Stimulated activated memory B cell treated with anti-CD40 and anti-IgM and Interleukin-4, amounts not matched to agents 10 μg/mL and 1 μg/mL and 100 μg/mL, for 72 hours (primary cell): ENCODE data around the gene AGAP2.
A peak's percentile ranks its signal among the peaks of the same experiment; 100 is the strongest.
"Not testable (repeated sequence)": the region's sequence is repeated elsewhere in the genome, so short reads cannot be mapped to it uniquely, and the experiment has no call there.

Source experiments
- ATAC-seq: fragments of 150-1000 bp; cut with Tn5 transposase; 2 replicates; pipeline ENCODE4 v1.10.0; 2021
- H3K27ac Mint-ChIP-seq: one replicate; pipeline ENCODE4 v1.8.0; 2022; ENCODE audit warnings: mild to moderate bottlenecking, mixed read lengths
- H3K27me3 Mint-ChIP-seq: one replicate; pipeline ENCODE4 v1.8.0; 2022; ENCODE audit warnings: mixed read lengths
- H3K36me3 Mint-ChIP-seq: one replicate; pipeline ENCODE4 v1.8.0; 2022; ENCODE audit warnings: mixed read lengths
- H3K4me1 Mint-ChIP-seq: one replicate; pipeline ENCODE4 v1.8.0; 2022; ENCODE audit warnings: mixed read lengths
- H3K4me3 Mint-ChIP-seq: one replicate; pipeline ENCODE4 v1.8.0; 2022; ENCODE audit warnings: mild to moderate bottlenecking, moderate library complexity, mixed read lengths
- H3K9me3 Mint-ChIP-seq: one replicate; pipeline ENCODE4 v1.8.0; 2022; ENCODE audit warnings: mixed read lengths

The AGAP2 gene

GRCh38 chr12:57738661-57739237 lies at the start of gene AGAP2:
Gene AGAP2, minus strand, starts transcription at chr12:57738742. Its CDS starts 496 bp downstream, at chr12:57738246.
- no peak within 1 kb of the TSS for H3K27ac Mint-ChIP-seq
- ATAC-seq, result no peak
- no peaks in the 10 kb centered on the region for H3K27me3 Mint-ChIP-seq
- H3K4me1 Mint-ChIP-seq, result peaks cover 48% of the 10 kb centered on the region
- peaks cover 22% of the 10 kb centered on the region for H3K36me3 Mint-ChIP-seq
- H3K9me3 Mint-ChIP-seq, result no peaks in the 10 kb centered on the region
- H3K4me3 Mint-ChIP-seq, result no peak within 1 kb of the TSS

DNA sequence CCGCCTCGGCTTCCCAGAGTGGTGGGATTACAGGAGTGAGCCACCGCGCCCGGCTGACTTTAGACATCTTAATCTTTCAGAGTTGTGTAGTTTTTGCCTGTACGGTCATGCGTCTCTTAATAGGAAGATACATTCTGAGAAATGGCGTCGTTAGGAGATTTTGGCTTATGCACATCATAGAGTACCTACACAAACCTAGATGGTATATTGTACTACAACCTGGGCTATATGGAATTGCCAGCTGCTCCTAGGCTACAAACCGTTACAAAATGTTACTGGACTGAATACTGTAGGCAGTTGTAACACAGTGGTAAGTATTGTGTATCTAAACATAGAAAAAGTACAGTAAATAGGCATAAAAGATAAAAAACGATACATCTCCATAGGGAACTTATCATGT lies 45.3 kb upstream of the AGAP2 start:
- Mint-ChIP-seq H3K27ac (no peak overlapping the region), H3K9me3 (no peaks in the 10 kb centered on the region), H3K27me3 (no peaks in the 10 kb centered on the region), H3K4me1 (peaks cover 17% of the 10 kb centered on the region), H3K36me3 (peaks cover 26% of the 10 kb centered on the region), H3K4me3 (peak overlapping the region; percentile 62)
- no peak for ATAC-seq

- Mint-ChIP-seq H3K36me3 (peaks cover 22% of the 10 kb centered on the region), H3K27me3 (no peaks in the 10 kb centered on the region), H3K27ac (peak overlapping the region; percentile 86), H3K4me1 (peaks cover 17% of the 10 kb centered on the region), H3K4me3 (peak overlapping the region; percentile 95), H3K9me3 (no peaks in the 10 kb centered on the region)
- ATAC-seq, result no peak
Observed at GRCh38 chr12:57783466-57783801, 44.9 kb upstream of the AGAP2 start.

GRCh38 chr12:57782608-57783465 lies 44.3 kb upstream of the AGAP2 start, which contains the start of gene TSFM:
Gene TSFM, plus strand, starts transcription at chr12:57782787. Its CDS starts 15 bp downstream, at chr12:57782802.
- peak within 1 kb of the TSS; percentile 86 for H3K27ac Mint-ChIP-seq
- peaks cover 17% of the 10 kb centered on the region for H3K4me1 Mint-ChIP-seq
- no peaks in the 10 kb centered on the region for H3K27me3 Mint-ChIP-seq
- peak; percentile 94 for ATAC-seq
- H3K36me3 Mint-ChIP-seq, result peaks cover 19% of the 10 kb centered on the region
- peak within 1 kb of the TSS; percentile 95 for H3K4me3 Mint-ChIP-seq
- no peaks in the 10 kb centered on the region for H3K9me3 Mint-ChIP-seq

DNA sequence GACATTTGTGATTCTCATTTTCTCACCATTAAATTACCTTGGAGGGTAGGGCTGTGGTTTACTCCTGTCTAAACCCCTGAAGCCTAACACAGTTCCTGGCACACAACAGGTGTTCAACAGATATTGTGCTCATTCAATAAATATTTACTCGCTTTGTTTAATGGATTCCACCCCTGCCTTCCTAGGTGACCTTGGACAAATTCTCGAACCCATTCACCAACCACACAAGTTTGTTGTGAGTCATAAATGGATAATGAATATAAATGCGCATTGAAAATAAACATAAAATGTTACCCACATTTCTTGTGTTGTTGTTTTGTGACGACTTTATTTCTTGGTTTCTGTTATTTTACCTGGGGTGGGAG lies 43.7 kb upstream of the AGAP2 start:
- peaks cover 17% of the 10 kb centered on the region for H3K4me1 Mint-ChIP-seq
- ATAC-seq, result no peak

GRCh38 chr12:57781801-57782200 lies 43.3 kb upstream of the AGAP2 start:
- Mint-ChIP-seq H3K4me3 (no peak overlapping the region), H3K9me3 (no peaks in the 10 kb centered on the region), H3K27me3 (no peaks in the 10 kb centered on the region), H3K4me1 (peaks cover 17% of the 10 kb centered on the region), H3K36me3 (peaks cover 9% of the 10 kb centered on the region), H3K27ac (no peak overlapping the region)
- no peak for ATAC-seq

More for the DNA sequence above, 43.7 kb upstream of the AGAP2 start:
- Mint-ChIP-seq H3K36me3 (peaks cover 14% of the 10 kb centered on the region), H3K27ac (peak overlapping the region; percentile 86), H3K27me3 (no peaks in the 10 kb centered on the region), H3K4me3 (peak overlapping the region; percentile 95), H3K9me3 (no peaks in the 10 kb centered on the region)

- Mint-ChIP-seq H3K4me1 (peaks cover 17% of the 10 kb centered on the region), H3K9me3 (no peaks in the 10 kb centered on the region), H3K36me3 (peaks cover 4% of the 10 kb centered on the region), H3K4me3 (no peak overlapping the region), H3K27me3 (no peaks in the 10 kb centered on the region), H3K27ac (no peak overlapping the region)
- ATAC-seq, result no peak
Observed at GRCh38 chr12:57781244-57781643, 42.7 kb upstream of the AGAP2 start.

DNA sequence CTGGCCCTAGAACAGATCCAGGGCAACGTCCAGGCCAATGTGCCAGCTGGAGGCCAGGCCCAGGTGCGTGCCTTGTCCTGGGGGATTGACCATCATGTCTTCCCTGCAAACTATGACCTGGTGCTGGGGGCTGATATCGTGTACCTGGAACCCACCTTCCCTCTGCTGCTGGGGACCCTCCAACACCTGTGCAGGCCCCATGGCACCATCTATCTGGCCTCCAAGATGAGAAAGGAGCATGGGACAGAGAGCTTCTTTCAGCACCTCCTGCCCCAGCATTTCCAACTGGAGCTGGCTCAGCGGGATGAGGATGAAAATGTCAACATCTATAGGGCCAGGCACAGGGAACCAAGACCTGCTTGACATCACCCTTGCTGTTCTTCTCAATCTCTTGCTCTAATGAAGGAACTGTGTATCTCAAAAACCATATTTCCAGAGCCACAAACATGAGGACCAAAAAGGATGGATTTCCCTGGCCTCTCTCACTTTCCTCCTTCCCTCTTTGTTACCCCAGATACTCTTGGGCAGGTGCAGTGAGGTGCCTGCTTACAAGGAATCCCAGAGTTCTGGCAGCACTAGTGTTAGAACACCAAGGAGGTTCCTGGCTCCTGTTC lies 41.8 kb upstream of the AGAP2 start:
- Mint-ChIP-seq H3K4me3 (no peak overlapping the region), H3K27me3 (no peaks in the 10 kb centered on the region), H3K9me3 (no peaks in the 10 kb centered on the region), H3K4me1 (peaks cover 23% of the 10 kb centered on the region), H3K27ac (no peak overlapping the region), H3K36me3 (no peaks in the 10 kb centered on the region)
- ATAC-seq, result no peak

GRCh38 chr12:57779736-57780135 lies 41.2 kb upstream of the AGAP2 start:
- Mint-ChIP-seq H3K4me1 (peaks cover 23% of the 10 kb centered on the region), H3K36me3 (no peaks in the 10 kb centered on the region), H3K27me3 (no peaks in the 10 kb centered on the region), H3K9me3 (no peaks in the 10 kb centered on the region), H3K27ac (no peak overlapping the region), H3K4me3 (no peak overlapping the region)
- ATAC-seq, result no peak

- H3K36me3 Mint-ChIP-seq, result no peaks in the 10 kb centered on the region
- no peaks in the 10 kb centered on the region for H3K9me3 Mint-ChIP-seq
- no peak overlapping the region for H3K4me3 Mint-ChIP-seq
- H3K4me1 Mint-ChIP-seq, result peaks cover 20% of the 10 kb centered on the region
- ATAC-seq, result no peak
- H3K27ac Mint-ChIP-seq, result no peak overlapping the region
- H3K27me3 Mint-ChIP-seq, result no peaks in the 10 kb centered on the region
Observed at GRCh38 chr12:57777911-57778310, 39.4 kb upstream of the AGAP2 start.

DNA sequence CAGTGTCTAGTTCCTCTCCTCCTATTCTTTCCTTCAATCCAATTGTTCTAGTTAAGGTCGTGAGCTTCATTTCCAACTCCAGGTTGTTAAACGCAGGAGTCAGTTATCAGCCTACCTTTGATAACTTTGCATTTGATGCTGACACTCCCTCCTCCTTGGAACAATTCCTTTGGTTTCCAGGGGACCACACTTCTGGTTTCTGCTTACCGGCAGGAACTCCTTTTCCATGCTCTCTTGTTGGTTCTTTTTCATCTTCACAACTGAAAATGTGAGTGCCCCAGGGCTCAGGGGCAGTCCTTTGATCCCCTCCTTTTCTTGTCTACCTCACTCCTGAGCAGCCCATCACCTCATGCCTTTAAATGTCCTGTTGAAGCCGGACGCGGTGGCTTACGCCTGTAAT lies 38.8 kb upstream of the AGAP2 start:
- H3K9me3 Mint-ChIP-seq, result no peaks in the 10 kb centered on the region
- H3K4me3 Mint-ChIP-seq, result no peak overlapping the region
- no peaks in the 10 kb centered on the region for H3K36me3 Mint-ChIP-seq
- ATAC-seq, result no peak
- H3K4me1 Mint-ChIP-seq, result peaks cover 20% of the 10 kb centered on the region
- no peak overlapping the region for H3K27ac Mint-ChIP-seq
- no peaks in the 10 kb centered on the region for H3K27me3 Mint-ChIP-seq

DNA sequence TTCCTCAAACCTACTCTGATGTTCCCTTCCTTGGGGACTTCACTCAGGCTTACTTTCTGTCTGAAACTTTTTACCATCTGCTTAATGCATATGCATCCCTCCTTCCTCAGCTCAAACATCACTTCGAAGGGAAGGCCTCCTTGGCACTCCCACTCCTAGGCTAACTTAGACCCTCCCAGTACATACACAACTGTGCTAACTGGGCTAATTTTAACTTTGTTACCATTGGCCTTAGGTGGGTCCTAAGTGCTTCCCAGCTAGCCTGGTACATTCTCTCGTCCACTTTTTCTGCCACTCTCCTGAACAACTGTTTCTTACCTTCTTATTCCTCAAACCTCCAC lies 37.7 kb upstream of the AGAP2 start:
- no peak for ATAC-seq
- H3K9me3 Mint-ChIP-seq, result no peaks in the 10 kb centered on the region
- peaks cover 20% of the 10 kb centered on the region for H3K4me1 Mint-ChIP-seq
- no peaks in the 10 kb centered on the region for H3K36me3 Mint-ChIP-seq
- H3K27me3 Mint-ChIP-seq, result no peaks in the 10 kb centered on the region
- H3K4me3 Mint-ChIP-seq, result no peak overlapping the region
- no peak overlapping the region for H3K27ac Mint-ChIP-seq

- no peak overlapping the region for H3K27ac Mint-ChIP-seq
- H3K4me3 Mint-ChIP-seq, result no peak overlapping the region
- no peak for ATAC-seq
- H3K36me3 Mint-ChIP-seq, result peaks cover 2% of the 10 kb centered on the region
- no peaks in the 10 kb centered on the region for H3K9me3 Mint-ChIP-seq
- H3K27me3 Mint-ChIP-seq, result no peaks in the 10 kb centered on the region
- peaks cover 25% of the 10 kb centered on the region for H3K4me1 Mint-ChIP-seq
Observed at GRCh38 chr12:57775563-57776246, 37.2 kb upstream of the AGAP2 start.

DNA sequence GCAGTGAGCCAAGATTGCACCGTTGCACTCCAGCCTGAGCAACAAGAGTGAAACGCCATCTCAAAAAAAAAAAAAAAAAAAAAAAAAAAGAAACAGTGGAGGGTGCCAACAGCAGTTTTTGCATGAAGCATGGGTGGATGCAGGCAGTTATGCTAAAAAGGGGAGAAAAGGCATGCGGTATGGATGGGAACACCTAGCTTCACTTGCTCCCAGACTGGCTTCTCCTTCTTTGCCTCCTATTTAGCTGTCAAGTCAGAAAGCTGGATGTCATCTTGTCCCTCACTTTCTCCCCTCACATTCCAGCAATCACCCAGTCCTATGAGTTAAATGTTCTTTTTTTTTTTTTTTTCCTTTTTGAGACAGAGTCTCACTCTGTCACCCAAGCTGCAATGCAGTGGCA lies 36.5 kb upstream of the AGAP2 start:
- H3K36me3 Mint-ChIP-seq, result peaks cover 8% of the 10 kb centered on the region
- H3K9me3 Mint-ChIP-seq, result no peaks in the 10 kb centered on the region
- H3K27ac Mint-ChIP-seq, result no peak overlapping the region
- no peak for ATAC-seq
- no peaks in the 10 kb centered on the region for H3K27me3 Mint-ChIP-seq
- H3K4me3 Mint-ChIP-seq, result no peak overlapping the region
- peaks cover 31% of the 10 kb centered on the region for H3K4me1 Mint-ChIP-seq

DNA sequence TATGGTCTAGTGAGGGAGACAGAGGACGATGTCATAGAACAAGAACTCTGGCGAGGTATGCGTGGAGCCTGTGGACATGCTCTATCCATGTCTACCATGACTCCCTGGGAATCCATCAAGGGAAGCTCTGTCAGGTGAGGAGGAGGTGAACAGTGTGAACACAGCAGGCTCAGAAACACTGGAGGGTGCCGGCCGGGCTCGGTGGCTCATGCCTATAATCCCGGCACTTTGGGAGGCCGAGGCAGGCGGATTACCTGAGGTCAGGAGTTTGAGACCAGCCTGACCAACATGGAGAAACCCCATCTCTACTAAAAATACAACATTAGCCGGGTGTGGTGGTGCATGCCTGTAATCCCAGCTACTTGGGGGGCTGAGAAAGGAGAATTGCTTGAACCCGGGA lies 36.1 kb upstream of the AGAP2 start:
- not testable (repeated sequence) for H3K27me3 Mint-ChIP-seq, H3K9me3 Mint-ChIP-seq, H3K27ac Mint-ChIP-seq, H3K4me3 Mint-ChIP-seq, ATAC-seq
- Mint-ChIP-seq H3K4me1 (peaks cover 31% of the 10 kb centered on the region), H3K36me3 (peaks cover 12% of the 10 kb centered on the region)
